ENCODE results near the gene SEZ6L2.
A peak's percentile ranks its signal among the peaks of the same experiment; 100 is the strongest.
"Not testable (repeated sequence)": the region's sequence is repeated elsewhere in the genome, so short reads cannot be mapped to it uniquely, and the experiment has no call there.

SEZ6L2 gene

GRCh38 chr16:29878172-29878571 lies 21.2 kb downstream of the SEZ6L2 start:
- DNase-seq = no peak

- no peak for DNase-seq
Measured at GRCh38 chr16:29877266-29877961, 21.9 kb downstream of the SEZ6L2 start.

- DNase-seq = no peak
Measured at GRCh38 chr16:29876594-29877249, 22.6 kb downstream of the SEZ6L2 start.

- no peak for DNase-seq
Measured at GRCh38 chr16:29876217-29876593, 23.1 kb downstream of the SEZ6L2 start.

- no peak for DNase-seq
Measured at GRCh38 chr16:29875206-29875605, 24.1 kb downstream of the SEZ6L2 start.

- no peak for DNase-seq
Measured at GRCh38 chr16:29873319-29873718, 26.0 kb downstream of the SEZ6L2 start.

GRCh38 chr16:29871822-29872546 lies 27.4 kb downstream of the SEZ6L2 start:
- DNase-seq = no peak

- not testable (repeated sequence) for DNase-seq
Measured at GRCh38 chr16:29869067-29869466, 30.3 kb downstream of the SEZ6L2 start.

- DNase-seq = no peak
Measured at GRCh38 chr16:29868396-29869009, 30.8 kb downstream of the SEZ6L2 start.

- DNase-seq = no peak
Measured at GRCh38 chr16:29864205-29864604, 35.1 kb downstream of the SEZ6L2 start.

GRCh38 chr16:29863669-29863984 lies 35.7 kb downstream of the SEZ6L2 start:
- no peak for DNase-seq

GRCh38 chr16:29862884-29863668 lies 36.3 kb downstream of the SEZ6L2 start, which contains the start of gene CDIPT:
Gene CDIPT, minus strand, starts transcription at chr16:29863226. Its CDS starts 369 bp downstream, at chr16:29862857.
- DNase-seq = peak; percentile 94

- no peak for DNase-seq
Measured at GRCh38 chr16:29862383-29862883, 36.9 kb downstream of the SEZ6L2 start.

- no peak for DNase-seq
Measured at GRCh38 chr16:29860218-29860617, 39.1 kb downstream of the SEZ6L2 start.

- DNase-seq = no peak
Measured at GRCh38 chr16:29858974-29859373, 40.4 kb downstream of the SEZ6L2 start.

GRCh38 chr16:29858149-29858849 lies 41.1 kb downstream of the SEZ6L2 start:
- DNase-seq = no peak

- DNase-seq = no peak
Measured at GRCh38 chr16:29857133-29857760, 42.1 kb downstream of the SEZ6L2 start.

GRCh38 chr16:29854520-29855100 lies 44.7 kb downstream of the SEZ6L2 start:
- no peak for DNase-seq

- DNase-seq = peak; percentile 1
Measured at GRCh38 chr16:29852654-29853053, 46.7 kb downstream of the SEZ6L2 start.

- DNase-seq = no peak
Measured at GRCh38 chr16:29850998-29851397, 48.4 kb downstream of the SEZ6L2 start.

- no peak for DNase-seq
Measured at GRCh38 chr16:29849505-29849904, 49.8 kb downstream of the SEZ6L2 start.
